Liver (tissue), 9 donors: ENCODE data around the gene KCNT1. TPM values are rescaled to one million over a fixed set of nuclear protein-coding genes. Genes with fewer than 3 reads are reported as not detected.

Experiments
- DNase-seq: peaks from one replicate; pipeline ENCODE4 v3.0.0-alpha.2; 2017; ENCODE audit warnings: low spot score
- H3K27ac ChIP-seq, 2 donors: one replicate each; pipeline ENCODE4 v1.7.0; 2013; ENCODE audit warnings: inconsistent platforms in 2 of 2, low read length in 2 of 2, control low read depth in 1 of 2, low read depth in 1 of 2, mild to moderate bottlenecking in 1 of 2
- H3K27me3 ChIP-seq, 4 donors: one replicate each; pipeline versions ENCODE4 v1.6.1 to v1.7.0; 2013; ENCODE audit warnings: low read length in 3 of 4, inconsistent platforms in 1 of 4, mild to moderate bottlenecking in 1 of 4, moderate library complexity in 1 of 4; ENCODE audit not compliant: control insufficient read depth in 4 of 4, insufficient read depth in 4 of 4
- H3K36me3 ChIP-seq, 4 donors: one replicate each; pipeline versions ENCODE4 v1.6.1 to v1.7.0; 2013; ENCODE audit warnings: low read length in 3 of 4, mild to moderate bottlenecking in 3 of 4, low read depth in 1 of 4, moderate library complexity in 1 of 4; ENCODE audit not compliant: control insufficient read depth in 4 of 4, insufficient read depth in 3 of 4
- H3K4me1 ChIP-seq, 4 donors: one replicate each; pipeline versions ENCODE4 v1.6.1 to v1.7.0; 2013; ENCODE audit warnings: low read length in 3 of 4, mild to moderate bottlenecking in 3 of 4, moderate library complexity in 1 of 4; ENCODE audit not compliant: control insufficient read depth in 4 of 4, insufficient read depth in 4 of 4
- H3K4me3 ChIP-seq, 3 donors: one replicate each; pipeline versions ENCODE4 v1.6.1 to v1.7.0; 2013; ENCODE audit warnings: low read length in 3 of 3, control low read depth in 1 of 3, low read depth in 1 of 3, mild to moderate bottlenecking in 1 of 3
- H3K9ac ChIP-seq, 2 donors: one replicate each; pipeline ENCODE4 v1.7.0; 2013; ENCODE audit warnings: low read length in 2 of 2, mild to moderate bottlenecking in 2 of 2, moderate library complexity in 2 of 2, control low read depth in 1 of 2, low read depth in 1 of 2
- H3K9me3 ChIP-seq, 4 donors: one replicate each; pipeline versions ENCODE4 v1.6.1 to v1.7.0; 2013; ENCODE audit warnings: low read length in 3 of 4; ENCODE audit not compliant: control insufficient read depth in 4 of 4
- EGR1 ChIP-seq, 2 donors: IDR thresholded peaks; 2 replicates each; pipeline ENCODE4 v1.6.1; 2016 to 2018; ENCODE audit warnings: antibody characterized with exemption in 2 of 2, low read depth in 2 of 2
- FOXA1 ChIP-seq: IDR thresholded peaks from 2 replicates; pipeline ENCODE4 v1.6.1; 2016; ENCODE audit warnings: antibody characterized with exemption
- GABPA ChIP-seq, 2 donors: IDR thresholded peaks in 1 of 2; conservative IDR thresholded peaks in 1 of 2; 2 replicates each; pipeline ENCODE4 v1.6.1; 2016; ENCODE audit warnings: antibody characterized with exemption in 2 of 2, mild to moderate bottlenecking in 1 of 2, moderate library complexity in 1 of 2
- HNF4A ChIP-seq, 2 donors: conservative IDR thresholded peaks; 2 replicates each; pipeline ENCODE4 v1.6.1; 2016; ENCODE audit warnings: antibody characterized with exemption in 2 of 2, mild to moderate bottlenecking in 2 of 2
- HNF4G ChIP-seq: IDR thresholded peaks from 2 replicates; pipeline ENCODE4 v1.6.1; 2016; ENCODE audit warnings: antibody characterized with exemption
- JUND ChIP-seq, 2 donors: IDR thresholded peaks; 2 replicates each; pipeline ENCODE4 v1.6.1; 2016; ENCODE audit warnings: antibody characterized with exemption in 2 of 2
- NR2F2 ChIP-seq: IDR thresholded peaks from 2 replicates; pipeline ENCODE4 v1.6.1; 2016; ENCODE audit warnings: antibody characterized with exemption
- RAD21 ChIP-seq, 2 donors: IDR thresholded peaks; 2 replicates each; pipeline ENCODE4 v1.6.1; 2016; ENCODE audit warnings: antibody characterized with exemption in 2 of 2, mild to moderate bottlenecking in 2 of 2
- YY1 ChIP-seq: IDR thresholded peaks from 2 replicates; pipeline ENCODE4 v1.6.1; 2016; ENCODE audit warnings: antibody characterized with exemption, mild to moderate bottlenecking
- WGBS: extraction: QIAGEN DNeasy Blood & Tissue Kit; methylation state at CpG from one replicate; pipeline ENCODE4 v1.1.7; 2013; 5-methylcytosine and 5-hydroxymethylcytosine counted together
- polyA plus RNA-seq, 2 donors: library from polyadenylated mRNA; stranded (reverse) in 1 of 2; unstranded in 1 of 2; fragments of 200-250 nt in 1 of 2; fragments of >200 nt in 1 of 2; fragmentation: Nextera tagmentation in 1 of 2; extraction: Ambion mirVana in 1 of 2; gene quantifications; one replicate each; pipeline versions ENCODE4 v1.2.1 to v1.2.3, GENCODE V29; 2013 to 2015
- total RNA-seq, 2 donors: library from RNA; depleted of rRNA; stranded (reverse); fragments of >200 nt; gene quantifications; one replicate each; pipeline ENCODE4 v1.2.3, GENCODE V29; 2014
- TF ChIP-seq, protein P1 (sequence below): IDR thresholded peaks from 2 replicates; pipeline ENCODE4 v1.6.1; 2016; ENCODE audit warnings: antibody characterized with exemption
- TF ChIP-seq, protein P2 (sequence below): IDR thresholded peaks from 2 replicates; pipeline ENCODE4 v1.6.1; 2016; ENCODE audit warnings: antibody characterized with exemption
- TF ChIP-seq, protein P3 (sequence below): IDR thresholded peaks from 2 replicates; pipeline ENCODE4 v1.6.1; 2016; ENCODE audit warnings: antibody characterized with exemption, mild to moderate bottlenecking
- donor health status: healthy.
- donor health status: healthy.
- donor health status: healthy.
- donor health status: healthy.
- donor health status: healthy.

Gene KCNT1
- total and polyA plus RNA-seq, 4 donors: 0.08 TPM; not detected in 2

DNA sequence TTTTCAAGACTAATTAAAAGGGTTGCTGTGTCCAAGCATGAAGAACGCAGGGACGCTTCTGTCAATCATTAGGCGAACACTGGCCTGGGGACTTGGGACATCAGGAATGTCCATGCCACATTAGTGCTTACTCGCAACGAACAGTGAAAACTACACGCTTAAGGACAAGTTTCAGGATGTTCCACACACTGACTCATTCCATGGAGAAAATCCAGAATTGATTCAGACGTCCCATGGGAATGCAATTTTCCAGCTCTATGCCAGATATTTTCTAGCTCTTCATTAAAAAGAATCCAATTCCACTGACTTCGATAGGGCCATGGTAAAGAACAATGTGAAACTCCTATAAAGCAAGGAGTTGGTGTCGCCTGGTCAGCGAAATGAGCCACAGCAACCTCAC lies 107.2 kb downstream of the KCNT1 start:
- no peak for TF ChIP-seq RAD21 (IDR thresholded peaks at IDR 0.05)
- Histone ChIP-seq H3K4me3 (no peak overlapping the region), H3K27ac (no peak overlapping the region), H3K9me3 (no peaks in the 10 kb centered on the region), H3K9ac (no peak overlapping the region), H3K36me3 (peaks cover 0 to 35% (median 7%) of the 10 kb centered on the region in 4 donors), H3K4me1 (no peaks in the 10 kb centered on the region), H3K27me3 (no peaks in the 10 kb centered on the region)
- WGBS: 94% methylated on average over 10 of the region's 10 CpGs
- DNase-seq: no peak

DNA sequence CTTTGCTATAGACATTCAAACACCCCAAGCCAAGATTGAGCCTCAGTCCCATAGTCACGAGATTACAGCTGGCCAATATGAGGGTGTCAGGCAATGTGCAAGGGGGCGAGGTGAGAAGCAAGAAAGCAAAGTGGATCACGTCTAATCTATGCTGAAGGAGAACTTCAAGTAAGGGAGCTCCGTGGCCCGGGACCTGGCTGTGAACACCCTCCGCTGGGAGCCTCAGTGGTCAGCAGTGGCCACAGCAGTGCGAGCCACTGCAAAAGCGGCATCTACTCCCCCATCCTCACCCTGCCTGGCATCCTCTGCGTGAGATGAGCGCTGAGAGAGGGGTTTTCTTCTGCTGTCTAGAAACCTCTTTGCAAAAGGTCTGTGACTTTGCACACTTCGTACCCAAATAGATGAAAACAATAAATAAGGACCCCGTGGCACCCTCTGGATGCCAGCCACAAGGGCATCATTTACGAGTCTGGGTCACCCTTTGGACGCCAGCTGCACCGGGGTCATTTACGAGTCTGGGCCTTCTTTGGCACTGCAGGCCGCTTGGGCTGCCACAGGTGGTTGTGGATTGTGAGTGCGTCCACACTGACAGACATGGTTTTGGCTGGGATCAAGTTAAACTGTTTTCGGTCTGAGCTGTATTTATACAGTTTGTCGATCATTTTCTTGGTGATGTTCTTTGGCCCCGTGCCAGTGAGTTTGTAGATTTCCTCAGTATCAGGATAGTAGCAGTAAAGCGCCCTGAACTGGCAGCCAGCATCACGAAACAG lies 109.0 kb downstream of the KCNT1 start:
- DNase-seq: no peak
- Histone ChIP-seq H3K27ac (no peak overlapping the region), H3K4me1 (no peaks in the 10 kb centered on the region), H3K36me3 (peaks cover 0 to 51% (median 18%) of the 10 kb centered on the region in 4 donors), H3K9ac (no peak overlapping the region), H3K27me3 (no peaks in the 10 kb centered on the region), H3K9me3 (no peaks in the 10 kb centered on the region), H3K4me3 (no peak overlapping the region)
- 97% methylated on average over 23 of the region's 23 CpGs for WGBS
- TF ChIP-seq GABPA (IDR thresholded peaks at IDR 0.05 in 1 of 2, conservative IDR thresholded peaks at IDR 0.05 in 1 of 2) (no peak), EGR1 (IDR thresholded peaks at IDR 0.05; ENCODE audit: low read depth in 2 of 2) (no peak), HNF4A (conservative IDR thresholded peaks at IDR 0.05) (no peak), NR2F2 (no peak), RAD21 (IDR thresholded peaks at IDR 0.05) (no peak), HNF4G (no peak), JUND (IDR thresholded peaks at IDR 0.05) (no peak), YY1 (no peak), FOXA1 (no peak)
- TF ChIP-seq, protein P1, sequence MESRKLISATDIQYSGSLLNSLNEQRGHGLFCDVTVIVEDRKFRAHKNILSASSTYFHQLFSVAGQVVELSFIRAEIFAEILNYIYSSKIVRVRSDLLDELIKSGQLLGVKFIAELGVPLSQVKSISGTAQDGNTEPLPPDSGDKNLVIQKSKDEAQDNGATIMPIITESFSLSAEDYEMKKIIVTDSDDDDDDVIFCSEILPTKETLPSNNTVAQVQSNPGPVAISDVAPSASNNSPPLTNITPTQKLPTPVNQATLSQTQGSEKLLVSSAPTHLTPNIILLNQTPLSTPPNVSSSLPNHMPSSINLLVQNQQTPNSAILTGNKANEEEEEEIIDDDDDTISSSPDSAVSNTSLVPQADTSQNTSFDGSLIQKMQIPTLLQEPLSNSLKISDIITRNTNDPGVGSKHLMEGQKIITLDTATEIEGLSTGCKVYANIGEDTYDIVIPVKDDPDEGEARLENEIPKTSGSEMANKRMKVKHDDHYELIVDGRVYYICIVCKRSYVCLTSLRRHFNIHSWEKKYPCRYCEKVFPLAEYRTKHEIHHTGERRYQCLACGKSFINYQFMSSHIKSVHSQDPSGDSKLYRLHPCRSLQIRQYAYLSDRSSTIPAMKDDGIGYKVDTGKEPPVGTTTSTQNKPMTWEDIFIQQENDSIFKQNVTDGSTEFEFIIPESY: no peak
- TF ChIP-seq, protein P2, sequence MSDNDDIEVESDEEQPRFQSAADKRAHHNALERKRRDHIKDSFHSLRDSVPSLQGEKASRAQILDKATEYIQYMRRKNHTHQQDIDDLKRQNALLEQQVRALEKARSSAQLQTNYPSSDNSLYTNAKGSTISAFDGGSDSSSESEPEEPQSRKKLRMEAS: no peak

DNA sequence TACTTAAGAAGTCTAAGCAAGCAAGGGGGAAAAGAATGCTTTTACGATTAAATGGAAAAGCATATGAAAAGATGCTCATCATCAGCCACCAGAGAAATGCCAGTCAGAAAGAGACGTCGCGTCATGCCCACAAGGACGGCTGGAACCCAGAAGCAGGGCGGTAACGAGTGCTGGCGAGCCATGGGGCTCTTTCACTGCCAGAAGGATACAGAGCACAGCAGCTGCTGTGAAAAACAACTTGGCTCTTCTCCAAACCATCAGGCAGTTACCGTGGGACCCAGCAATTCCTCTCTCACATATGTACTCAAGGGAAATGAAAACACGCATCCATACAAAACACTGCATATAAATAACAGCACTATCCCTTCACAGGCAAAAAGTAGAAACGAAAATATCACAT lies 109.8 kb downstream of the KCNT1 start:
- no peak overlapping the region for H3K9ac ChIP-seq
- H3K27me3 ChIP-seq: no peaks in the 10 kb centered on the region
- no peak for DNase-seq
- peaks cover 7 to 58% (median 24%) of the 10 kb centered on the region in 4 donors for H3K36me3 ChIP-seq
- no peak overlapping the region for H3K27ac ChIP-seq
- H3K4me3 ChIP-seq: no peak overlapping the region
- no peak for TF ChIP-seq JUND (IDR thresholded peaks at IDR 0.05)
- TF ChIP-seq, protein P3, sequence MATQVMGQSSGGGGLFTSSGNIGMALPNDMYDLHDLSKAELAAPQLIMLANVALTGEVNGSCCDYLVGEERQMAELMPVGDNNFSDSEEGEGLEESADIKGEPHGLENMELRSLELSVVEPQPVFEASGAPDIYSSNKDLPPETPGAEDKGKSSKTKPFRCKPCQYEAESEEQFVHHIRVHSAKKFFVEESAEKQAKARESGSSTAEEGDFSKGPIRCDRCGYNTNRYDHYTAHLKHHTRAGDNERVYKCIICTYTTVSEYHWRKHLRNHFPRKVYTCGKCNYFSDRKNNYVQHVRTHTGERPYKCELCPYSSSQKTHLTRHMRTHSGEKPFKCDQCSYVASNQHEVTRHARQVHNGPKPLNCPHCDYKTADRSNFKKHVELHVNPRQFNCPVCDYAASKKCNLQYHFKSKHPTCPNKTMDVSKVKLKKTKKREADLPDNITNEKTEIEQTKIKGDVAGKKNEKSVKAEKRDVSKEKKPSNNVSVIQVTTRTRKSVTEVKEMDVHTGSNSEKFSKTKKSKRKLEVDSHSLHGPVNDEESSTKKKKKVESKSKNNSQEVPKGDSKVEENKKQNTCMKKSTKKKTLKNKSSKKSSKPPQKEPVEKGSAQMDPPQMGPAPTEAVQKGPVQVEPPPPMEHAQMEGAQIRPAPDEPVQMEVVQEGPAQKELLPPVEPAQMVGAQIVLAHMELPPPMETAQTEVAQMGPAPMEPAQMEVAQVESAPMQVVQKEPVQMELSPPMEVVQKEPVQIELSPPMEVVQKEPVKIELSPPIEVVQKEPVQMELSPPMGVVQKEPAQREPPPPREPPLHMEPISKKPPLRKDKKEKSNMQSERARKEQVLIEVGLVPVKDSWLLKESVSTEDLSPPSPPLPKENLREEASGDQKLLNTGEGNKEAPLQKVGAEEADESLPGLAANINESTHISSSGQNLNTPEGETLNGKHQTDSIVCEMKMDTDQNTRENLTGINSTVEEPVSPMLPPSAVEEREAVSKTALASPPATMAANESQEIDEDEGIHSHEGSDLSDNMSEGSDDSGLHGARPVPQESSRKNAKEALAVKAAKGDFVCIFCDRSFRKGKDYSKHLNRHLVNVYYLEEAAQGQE: no peak
- TF ChIP-seq FOXA1: no peak
- 91% methylated on average over 11 of the region's 11 CpGs for WGBS
- H3K9me3 ChIP-seq: no peaks in the 10 kb centered on the region
- no peaks in the 10 kb centered on the region for H3K4me1 ChIP-seq
